ENCODE measurements around the gene IRX5. TPM values are rescaled to one million over a fixed set of nuclear protein-coding genes. Genes with fewer than 3 reads are reported as not detected.

IRX5 gene
- 1.9 and 2.5 TPM in 2 replicates for total RNA-seq

GRCh38 chr16:54930005-54930868, at the start of gene IRX5:
IRX5 (plus strand) TSS chr16:54930865; CDS start chr16:54931199, 334 bp downstream.

All from aortic smooth muscle cell (primary cell).